Measurements from ENCODE around the gene DYNC2LI1. TPM values are rescaled to one million over a fixed set of nuclear protein-coding genes. Genes with fewer than 3 reads are reported as not detected.

Gene DYNC2LI1
- total and polyA plus RNA-seq, 2 donors (not counting 1 experiment from before 2014, with no cell fraction given), result 3.8 to 11.4 TPM

DNA sequence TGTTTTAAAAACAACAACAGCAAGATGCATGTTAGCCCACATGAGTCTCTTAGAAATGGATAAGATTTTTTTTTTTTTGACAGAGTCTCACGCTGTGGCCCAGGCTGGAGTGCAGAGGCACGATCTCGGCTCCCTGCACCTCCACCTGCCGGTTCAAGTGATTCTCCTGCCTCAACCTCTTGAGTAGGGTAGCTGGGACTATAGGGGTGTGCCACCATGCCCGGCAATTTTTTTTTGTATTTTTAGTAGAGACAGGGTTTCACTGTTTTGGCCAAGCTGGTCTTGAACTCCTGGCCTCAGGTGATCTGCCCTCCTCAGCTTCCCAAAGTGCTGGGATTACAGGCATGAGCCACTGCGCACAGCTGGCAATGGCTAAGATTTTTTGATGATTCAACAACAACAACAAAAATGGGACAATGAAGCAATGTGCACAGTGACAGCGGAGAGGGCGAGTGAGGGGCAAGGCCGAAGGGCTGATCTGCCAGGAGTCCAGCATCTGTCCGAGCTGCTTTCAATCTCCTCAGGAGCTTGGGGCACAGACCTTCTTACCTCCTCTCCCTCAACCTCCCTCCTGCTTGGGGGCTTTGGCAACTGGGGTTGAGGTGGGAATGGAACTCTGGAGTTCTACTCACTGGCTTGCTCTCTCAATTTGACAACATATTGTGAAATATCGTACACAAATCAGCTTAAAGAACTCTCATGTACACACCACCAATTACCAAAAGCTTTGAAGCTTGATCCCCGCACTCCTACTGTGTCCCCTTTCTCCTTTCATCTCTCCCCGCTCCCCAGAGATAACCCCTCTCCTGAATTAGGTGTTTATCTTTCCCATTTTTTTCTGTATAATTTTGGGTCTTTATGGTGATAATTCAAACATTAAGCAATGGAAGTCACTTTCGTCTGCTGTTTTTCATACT, 68.4 kb downstream of the DYNC2LI1 start:
- H3K9me3 ChIP-seq (ENCODE audit: control extremely low read depth in 1 of 3, control insufficient read depth in 2 of 3, insufficient read depth in 1 of 3, low read length in 2 of 3), result no peaks in the 10 kb centered on the region
- TF ChIP-seq, protein P1, sequence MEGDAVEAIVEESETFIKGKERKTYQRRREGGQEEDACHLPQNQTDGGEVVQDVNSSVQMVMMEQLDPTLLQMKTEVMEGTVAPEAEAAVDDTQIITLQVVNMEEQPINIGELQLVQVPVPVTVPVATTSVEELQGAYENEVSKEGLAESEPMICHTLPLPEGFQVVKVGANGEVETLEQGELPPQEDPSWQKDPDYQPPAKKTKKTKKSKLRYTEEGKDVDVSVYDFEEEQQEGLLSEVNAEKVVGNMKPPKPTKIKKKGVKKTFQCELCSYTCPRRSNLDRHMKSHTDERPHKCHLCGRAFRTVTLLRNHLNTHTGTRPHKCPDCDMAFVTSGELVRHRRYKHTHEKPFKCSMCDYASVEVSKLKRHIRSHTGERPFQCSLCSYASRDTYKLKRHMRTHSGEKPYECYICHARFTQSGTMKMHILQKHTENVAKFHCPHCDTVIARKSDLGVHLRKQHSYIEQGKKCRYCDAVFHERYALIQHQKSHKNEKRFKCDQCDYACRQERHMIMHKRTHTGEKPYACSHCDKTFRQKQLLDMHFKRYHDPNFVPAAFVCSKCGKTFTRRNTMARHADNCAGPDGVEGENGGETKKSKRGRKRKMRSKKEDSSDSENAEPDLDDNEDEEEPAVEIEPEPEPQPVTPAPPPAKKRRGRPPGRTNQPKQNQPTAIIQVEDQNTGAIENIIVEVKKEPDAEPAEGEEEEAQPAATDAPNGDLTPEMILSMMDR (IDR thresholded peaks at IDR 0.05), result no peak
- TF ChIP-seq EZH2 (IDR thresholded peaks at IDR 0.05; ENCODE audit: borderline replicate concordance, insufficient read depth, low read depth, low read length, poor library complexity, severe bottlenecking), result no peak
- H3K4me1 Mint-ChIP-seq, result no peaks in the 10 kb centered on the region
- no peaks in the 10 kb centered on the region for H4K20me1 ChIP-seq (ENCODE audit: control insufficient read depth, insufficient read depth, low read length, poor library complexity, severe bottlenecking)
- no peaks in the 10 kb centered on the region for H3K79me2 ChIP-seq (ENCODE audit: control insufficient read depth, insufficient read depth, low read length)
- peaks cover 5% of the 10 kb centered on the region for H3K27me3 Mint-ChIP-seq
- 98% methylated on average over 10 of the region's 14 CpGs for WGBS (ENCODE audit: insufficient coverage)
- no peaks in the 10 kb centered on the region for H3K4me1 ChIP-seq (ENCODE audit: control insufficient read depth in 2 of 2, insufficient read depth in 2 of 2, low read length in 2 of 2)
- POLR2A ChIA-PET, result no interaction called here
- H3K36me3 ChIP-seq (replicated peaks in 1 of 2; ENCODE audit: control extremely low read depth in 1 of 2, control insufficient read depth in 1 of 2, extremely low read depth in 1 of 2, insufficient read depth in 2 of 2, low read length in 1 of 2), result no peaks in the 10 kb centered on the region
- DNase-seq (no peak), ATAC-seq (ENCODE audit: low read depth) (no peak)
- CTCF ChIA-PET, result no interaction called here
- H3K27ac ChIP-seq (ENCODE audit: low read length in 2 of 2), result no peak overlapping the region
- H2AFZ ChIP-seq (ENCODE audit: insufficient read depth, low read depth, low read length, poor library complexity, severe bottlenecking), result no peak overlapping the region
- peaks cover 0 to 7% (median 0%) of the 10 kb centered on the region in 4 experiments for H3K27me3 ChIP-seq (replicated peaks in 1 of 4; ENCODE audit: control extremely low read depth in 1 of 4, control insufficient read depth in 3 of 4, insufficient read depth in 4 of 4, low read length in 3 of 4)
- intact Hi-C loops (cut with micrococcal nuclease), result no loop called here
- no peak overlapping the region for H3K4me3 Mint-ChIP-seq
- no peaks in the 10 kb centered on the region for H3K9me3 Mint-ChIP-seq (ENCODE audit: insufficient read depth)
- no peak overlapping the region for H3K4me2 ChIP-seq (replicated peaks; ENCODE audit: low read depth, low read length, poor library complexity, severe bottlenecking)
- H3K4me3 ChIP-seq (ENCODE audit: control extremely low read depth in 1 of 5, extremely low read depth in 1 of 5, insufficient read depth in 1 of 5, low read depth in 2 of 5, low read length in 4 of 5), result no peak overlapping the region
- H3K9ac ChIP-seq (ENCODE audit: low read length), result no peak overlapping the region
- no peak overlapping the region for H3K27ac Mint-ChIP-seq

DNA sequence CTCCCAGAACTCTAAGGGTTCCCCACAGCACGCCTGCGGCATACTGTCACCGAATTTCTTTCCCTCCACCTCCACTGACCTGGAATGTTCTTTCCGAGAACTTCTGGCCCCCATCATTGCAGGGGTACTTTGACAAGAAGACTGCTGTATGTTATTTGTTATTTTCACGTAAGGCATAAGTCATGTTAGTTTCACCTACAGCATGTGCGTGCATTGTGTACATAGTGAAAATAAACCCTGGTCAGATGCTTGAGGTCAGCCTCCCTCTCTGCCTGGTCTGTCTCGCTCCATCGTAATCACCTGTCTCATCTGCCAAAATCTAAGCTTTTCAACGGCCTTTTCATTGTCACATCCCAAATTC, 69.0 kb downstream of the DYNC2LI1 start:
- Histone ChIP-seq H4K20me1 (ENCODE audit: control insufficient read depth, insufficient read depth, low read length, poor library complexity, severe bottlenecking) (no peaks in the 10 kb centered on the region), H3K27me3 (replicated peaks in 1 of 4; ENCODE audit: control extremely low read depth in 1 of 4, control insufficient read depth in 3 of 4, insufficient read depth in 4 of 4, low read length in 3 of 4) (peaks cover 0 to 7% (median 0%) of the 10 kb centered on the region in 4 experiments), H3K9me3 (ENCODE audit: control extremely low read depth in 1 of 3, control insufficient read depth in 2 of 3, insufficient read depth in 1 of 3, low read length in 2 of 3) (peaks cover 0 to 2% (median 0%) of the 10 kb centered on the region in 3 donors), H3K9ac (ENCODE audit: low read length) (no peak overlapping the region), H3K4me1 (ENCODE audit: control insufficient read depth in 2 of 2, insufficient read depth in 2 of 2, low read length in 2 of 2) (no peaks in the 10 kb centered on the region), H3K36me3 (replicated peaks in 1 of 2; ENCODE audit: control extremely low read depth in 1 of 2, control insufficient read depth in 1 of 2, extremely low read depth in 1 of 2, insufficient read depth in 2 of 2, low read length in 1 of 2) (no peaks in the 10 kb centered on the region), H2AFZ (ENCODE audit: insufficient read depth, low read depth, low read length, poor library complexity, severe bottlenecking) (no peak overlapping the region), H3K27ac (ENCODE audit: low read length in 2 of 2) (no peak overlapping the region), H3K79me2 (ENCODE audit: control insufficient read depth, insufficient read depth, low read length) (no peaks in the 10 kb centered on the region), H3K4me2 (replicated peaks; ENCODE audit: low read depth, low read length, poor library complexity, severe bottlenecking) (no peak overlapping the region), H3K4me3 (ENCODE audit: control extremely low read depth in 1 of 5, extremely low read depth in 1 of 5, insufficient read depth in 1 of 5, low read depth in 2 of 5, low read length in 4 of 5) (no peak overlapping the region)
- 95% methylated on average over 7 of the region's 9 CpGs for WGBS (ENCODE audit: insufficient coverage)
- intact Hi-C loops (cut with micrococcal nuclease), result no loop called here
- TF ChIP-seq, protein P1 (IDR thresholded peaks at IDR 0.05), result no peak
- no peak for TF ChIP-seq EZH2 (IDR thresholded peaks at IDR 0.05; ENCODE audit: borderline replicate concordance, insufficient read depth, low read depth, low read length, poor library complexity, severe bottlenecking)
- DNase-seq (no peak), ATAC-seq (ENCODE audit: low read depth) (no peak)
- ChIA-PET CTCF (no interaction called here), POLR2A (no interaction called here)
- Mint-ChIP-seq H3K4me3 (no peak overlapping the region), H3K9me3 (ENCODE audit: insufficient read depth) (no peaks in the 10 kb centered on the region), H3K27ac (no peak overlapping the region), H3K27me3 (peaks cover 5% of the 10 kb centered on the region), H3K4me1 (peaks cover under 1% of the 10 kb centered on the region)

All from B cell (primary cell).